KOPT-K1 (cell line): Measurements from ENCODE around the gene SFMBT1.

Experiments used
- H3K27ac ChIP-seq: fragments of 200-600 bp; sonication (generic); 2 replicates; pipeline ENCODE4 v1.5.1; 2016; ENCODE audit warnings: antibody characterized with exemption, mild to moderate bottlenecking, low read depth, low read length; ENCODE audit not compliant: poor library complexity, severe bottlenecking
- H3K36me3 ChIP-seq: fragments of 200-600 bp; sonication (generic); 2 replicates; pipeline ENCODE4 v1.5.1; 2017; ENCODE audit warnings: antibody characterized with exemption, mild to moderate bottlenecking, low read length, moderate library complexity; ENCODE audit not compliant: insufficient read depth
- H3K9me3 ChIP-seq: fragments of 200-600 bp; sonication (generic); 2 replicates; pipeline ENCODE4 v1.5.1; 2017; ENCODE audit warnings: antibody characterized with exemption, low read length, mild to moderate bottlenecking; ENCODE audit not compliant: insufficient read depth, poor library complexity, severe bottlenecking

Gene SFMBT1

DNA sequence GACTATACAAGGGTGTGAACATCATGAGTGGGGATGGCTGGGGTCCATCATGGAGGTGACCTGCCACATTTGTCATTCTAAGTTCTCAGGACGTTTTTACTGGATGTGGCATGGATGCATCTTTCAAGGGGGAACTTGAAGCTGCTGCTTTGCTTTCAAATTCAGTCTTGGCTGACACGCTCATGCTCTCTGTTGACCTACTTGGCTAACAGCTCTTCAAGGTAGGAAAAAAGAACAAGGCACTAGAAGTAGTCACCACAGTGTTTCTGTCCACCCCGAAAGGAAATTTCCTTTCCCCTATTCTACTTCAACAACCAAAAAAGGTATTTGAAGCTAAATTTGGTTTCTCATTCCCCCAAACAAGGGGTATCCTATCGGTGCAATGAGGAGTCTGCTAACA, 163.5 kb downstream of the SFMBT1 start:
- peaks cover 4% of the 10 kb centered on the region for H3K9me3 ChIP-seq
- H3K27ac ChIP-seq: no peak overlapping the region
- H3K36me3 ChIP-seq: peaks cover 22% of the 10 kb centered on the region; the same call in 1 of the 2 replicates

GRCh38 chr3:52881871-52882270, 164.0 kb downstream of the SFMBT1 start:
- no peak overlapping the region for H3K27ac ChIP-seq
- peaks cover 4% of the 10 kb centered on the region for H3K9me3 ChIP-seq
- peaks cover 22% of the 10 kb centered on the region; the same call in 1 of the 2 replicates for H3K36me3 ChIP-seq

- H3K36me3 ChIP-seq: peaks cover 8% of the 10 kb centered on the region; the same call in 1 of the 2 replicates
- no peak overlapping the region for H3K27ac ChIP-seq
- H3K9me3 ChIP-seq: peaks cover 4% of the 10 kb centered on the region
Measured at GRCh38 chr3:52880474-52880873, 165.4 kb downstream of the SFMBT1 start.

DNA sequence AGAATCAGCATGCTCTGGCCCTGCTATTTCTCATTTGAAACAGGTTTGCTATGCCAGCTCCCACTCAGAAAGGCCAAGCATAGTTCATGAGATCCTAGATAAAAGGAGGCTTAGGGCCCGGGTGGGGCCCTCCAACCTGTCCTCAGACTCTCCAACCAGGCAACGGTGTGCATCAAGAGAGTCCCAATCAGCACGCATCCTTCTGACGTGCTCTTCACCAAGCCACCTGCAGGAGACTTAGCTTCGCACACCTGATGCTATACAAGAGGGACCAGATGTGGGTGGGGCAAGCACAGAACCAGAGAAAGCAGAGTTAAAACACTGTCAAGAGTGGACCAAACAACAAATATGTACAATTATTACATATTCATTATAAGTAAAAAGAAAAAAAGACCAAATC, 165.8 kb downstream of the SFMBT1 start:
- Histone ChIP-seq H3K36me3 (peaks cover 5% of the 10 kb centered on the region; the same call in 1 of the 2 replicates), H3K9me3 (peaks cover 4% of the 10 kb centered on the region), H3K27ac (no peak overlapping the region)

DNA sequence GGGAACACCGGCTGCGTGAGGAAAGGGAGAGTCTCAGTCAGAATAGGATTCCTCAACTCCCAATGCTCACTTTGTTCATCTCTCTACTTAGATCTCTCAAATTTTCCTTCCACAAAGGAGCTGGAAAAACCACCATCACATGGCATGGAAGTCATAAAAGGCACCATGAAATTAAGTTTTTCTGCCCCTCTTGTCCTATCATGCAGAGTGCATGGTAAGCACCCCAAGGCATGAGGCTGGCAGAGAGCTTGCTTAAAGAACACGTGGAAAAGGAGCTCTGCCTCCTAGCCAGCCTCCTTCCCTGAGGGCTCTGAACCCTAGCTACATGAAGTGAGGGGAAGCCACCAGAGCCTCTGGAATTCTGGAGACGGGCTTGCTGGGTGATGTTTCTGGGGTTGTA, 166.3 kb downstream of the SFMBT1 start:
- H3K9me3 ChIP-seq: peaks cover 2% of the 10 kb centered on the region
- no peak overlapping the region for H3K27ac ChIP-seq
- peaks cover under 1% of the 10 kb centered on the region; the same call in 1 of the 2 replicates for H3K36me3 ChIP-seq

DNA sequence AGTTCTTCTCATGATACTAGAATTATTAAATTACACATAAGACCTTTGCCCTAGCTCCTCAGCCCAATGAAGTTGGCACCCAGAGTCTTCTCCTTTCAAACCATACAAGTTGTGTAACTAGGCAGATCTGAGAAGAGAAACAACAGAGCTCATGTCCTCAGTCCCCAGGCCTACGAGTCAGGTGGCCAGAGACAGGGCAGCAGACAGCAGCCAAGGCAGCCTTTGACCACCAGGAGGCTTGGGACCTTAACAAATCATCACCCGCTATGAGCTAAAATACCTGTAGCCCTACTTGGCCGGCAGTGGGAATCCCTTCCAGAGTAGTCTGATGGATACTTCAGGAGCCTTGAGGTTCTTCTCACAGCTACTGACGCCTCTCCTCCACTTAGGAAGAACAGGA, 166.8 kb downstream of the SFMBT1 start:
- H3K27ac ChIP-seq: no peak overlapping the region
- no peaks in the 10 kb centered on the region for H3K36me3 ChIP-seq
- H3K9me3 ChIP-seq: no peaks in the 10 kb centered on the region

DNA sequence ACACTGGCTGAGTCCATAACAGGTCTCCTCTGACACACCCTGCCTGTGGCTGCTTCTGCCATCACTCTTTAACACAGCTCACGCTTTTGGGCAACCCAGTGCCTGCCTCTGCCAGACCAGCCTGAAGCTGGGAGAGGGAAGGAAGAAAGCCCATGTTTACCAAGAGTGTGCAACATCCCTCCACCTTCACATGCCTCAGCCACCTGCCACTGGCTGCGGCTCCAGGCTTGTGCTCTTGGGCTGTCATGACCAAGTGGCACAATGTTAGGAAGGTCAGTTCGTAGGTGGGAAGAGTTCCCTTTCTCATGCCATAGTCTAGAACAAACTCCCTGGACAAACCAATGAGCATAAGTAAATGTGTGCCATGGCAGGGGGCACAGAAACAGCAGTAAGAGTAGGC, 168.8 kb downstream of the SFMBT1 start:
- Histone ChIP-seq H3K27ac (no peak overlapping the region), H3K9me3 (no peaks in the 10 kb centered on the region), H3K36me3 (no peaks in the 10 kb centered on the region)

DNA sequence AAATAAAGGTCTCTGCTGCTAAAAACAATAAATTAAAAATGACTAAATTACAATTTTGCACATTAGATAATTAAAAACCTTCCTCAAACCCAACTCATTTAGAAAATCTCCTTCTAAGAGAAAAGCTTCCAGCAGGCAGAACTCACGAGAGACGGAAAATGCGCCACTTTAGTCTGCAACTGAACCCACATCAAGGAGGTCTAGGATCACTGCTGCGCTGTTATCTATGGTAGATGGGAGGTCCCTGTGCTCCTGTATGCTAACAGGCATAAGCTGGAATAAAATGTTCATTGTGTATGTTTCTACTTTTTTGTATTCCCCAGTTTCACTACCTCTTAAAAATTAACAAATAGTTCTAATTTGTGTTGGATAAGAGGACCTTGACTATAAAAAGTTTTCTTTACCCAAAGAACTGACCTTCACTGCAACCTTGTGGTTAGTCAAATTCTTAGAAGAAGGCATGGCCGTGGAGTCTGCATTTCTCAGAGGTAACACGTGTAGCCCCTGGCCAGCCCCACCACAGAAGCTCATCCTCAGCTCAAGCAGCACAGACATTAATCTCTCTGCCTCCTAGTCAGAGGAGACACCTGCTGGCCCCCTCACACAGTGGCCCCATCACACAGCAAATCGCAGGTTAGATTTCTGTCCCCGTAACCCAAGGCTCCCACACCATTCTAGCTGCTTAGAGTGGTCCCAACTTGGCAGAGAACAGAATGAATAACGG, 170.8 kb downstream of the SFMBT1 start:
- H3K9me3 ChIP-seq: no peaks in the 10 kb centered on the region
- peak overlapping the region; percentile 50 for H3K27ac ChIP-seq
- H3K36me3 ChIP-seq: no peaks in the 10 kb centered on the region

- Histone ChIP-seq H3K9me3 (no peaks in the 10 kb centered on the region), H3K36me3 (no peaks in the 10 kb centered on the region), H3K27ac (peak overlapping the region; percentile 50)
Measured at GRCh38 chr3:52874160-52874701, 171.6 kb downstream of the SFMBT1 start.

DNA sequence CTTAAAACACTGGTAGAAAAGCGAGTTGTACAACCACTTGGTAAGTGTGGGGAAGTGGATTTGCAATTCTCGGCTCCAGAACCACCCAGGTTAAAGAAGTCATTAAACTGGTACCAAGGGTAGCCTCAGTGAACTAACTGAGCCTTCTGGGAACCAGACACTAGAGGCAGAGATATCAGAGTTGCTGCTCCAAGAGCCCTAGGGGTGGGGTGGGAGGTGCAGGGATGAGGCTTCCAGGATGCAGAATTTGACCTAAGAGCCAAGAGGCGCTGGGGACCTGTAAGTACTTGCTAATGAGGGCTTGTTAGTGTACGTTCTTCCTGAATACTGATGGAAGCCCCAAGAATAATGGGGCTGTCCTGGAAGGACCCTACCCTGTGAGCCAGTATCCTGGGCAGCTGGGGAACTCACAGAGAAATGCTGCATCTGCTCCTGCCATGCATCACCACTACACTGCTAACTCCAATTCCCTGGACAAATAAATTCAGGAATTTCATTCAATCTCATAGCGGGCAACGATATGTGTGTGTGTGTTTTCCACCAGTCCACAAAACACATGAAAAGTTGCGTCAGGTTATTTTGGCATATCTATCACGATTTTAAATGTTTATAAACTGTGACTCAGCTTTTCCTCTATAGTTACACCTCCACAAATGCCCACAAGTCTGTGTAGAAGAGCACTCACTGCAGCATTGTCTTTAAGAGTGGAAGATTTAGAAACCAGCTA, 172.3 kb downstream of the SFMBT1 start:
- H3K9me3 ChIP-seq: no peaks in the 10 kb centered on the region
- no peak overlapping the region for H3K27ac ChIP-seq
- no peaks in the 10 kb centered on the region for H3K36me3 ChIP-seq

DNA sequence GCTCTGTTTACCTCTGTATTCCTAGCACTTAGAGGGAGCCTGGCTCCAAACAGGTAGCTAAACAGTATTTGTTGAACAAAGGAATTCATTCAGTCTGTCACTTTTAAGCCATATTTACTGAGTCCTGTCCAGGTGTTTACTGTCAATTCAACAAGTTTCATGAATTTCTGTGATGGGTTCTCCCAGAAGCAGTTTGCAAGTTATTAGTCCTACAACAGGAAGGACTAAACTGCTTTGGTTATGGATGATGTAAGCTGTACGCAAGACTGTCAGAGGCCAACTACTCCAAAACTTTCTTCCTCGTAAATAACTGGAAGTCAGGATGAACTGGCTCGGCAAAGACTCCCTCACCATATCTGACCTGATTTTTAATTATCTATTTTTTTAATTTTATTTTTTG, 173.6 kb downstream of the SFMBT1 start:
- H3K9me3 ChIP-seq: no peaks in the 10 kb centered on the region
- no peaks in the 10 kb centered on the region for H3K36me3 ChIP-seq
- H3K27ac ChIP-seq: no peak overlapping the region

GRCh38 chr3:52871761-52872160, 174.1 kb downstream of the SFMBT1 start:
- no peaks in the 10 kb centered on the region for H3K9me3 ChIP-seq
- no peak overlapping the region for H3K27ac ChIP-seq
- no peaks in the 10 kb centered on the region for H3K36me3 ChIP-seq

DNA sequence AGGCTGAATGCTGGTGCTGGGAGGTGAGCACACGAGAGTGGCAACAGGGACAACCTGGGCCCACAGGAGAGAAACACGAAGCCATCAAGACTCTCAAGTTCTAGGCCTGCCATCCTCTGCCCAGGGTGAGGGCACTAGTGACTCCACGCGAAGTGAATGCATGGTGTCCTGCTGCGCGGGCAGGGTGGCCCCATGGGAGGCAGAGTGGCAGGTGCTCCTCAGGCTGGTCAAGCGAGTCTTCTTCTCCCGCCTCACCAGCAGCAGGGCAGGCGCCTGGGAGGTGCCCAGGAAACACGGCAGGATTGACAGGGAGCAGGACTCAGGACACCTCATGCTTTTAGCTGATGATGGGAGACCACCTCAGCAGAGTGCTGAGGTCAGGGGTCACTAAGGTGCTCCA, 175.4 kb downstream of the SFMBT1 start:
- Histone ChIP-seq H3K9me3 (peaks cover 8% of the 10 kb centered on the region), H3K27ac (no peak overlapping the region), H3K36me3 (no peaks in the 10 kb centered on the region)

- Histone ChIP-seq H3K9me3 (peaks cover 36% of the 10 kb centered on the region), H3K27ac (no peak overlapping the region), H3K36me3 (no peaks in the 10 kb centered on the region)
Measured at GRCh38 chr3:52866427-52866826, 179.4 kb downstream of the SFMBT1 start.

- no peaks in the 10 kb centered on the region for H3K36me3 ChIP-seq
- H3K9me3 ChIP-seq: peaks cover 36% of the 10 kb centered on the region
Measured at GRCh38 chr3:52865994-52866393, 179.9 kb downstream of the SFMBT1 start.

More at GRCh38 chr3:52865994-52866393, 179.9 kb downstream of the SFMBT1 start:
- H3K27ac ChIP-seq: no peak overlapping the region
